ENCODE data around the gene POLK.

DNA sequence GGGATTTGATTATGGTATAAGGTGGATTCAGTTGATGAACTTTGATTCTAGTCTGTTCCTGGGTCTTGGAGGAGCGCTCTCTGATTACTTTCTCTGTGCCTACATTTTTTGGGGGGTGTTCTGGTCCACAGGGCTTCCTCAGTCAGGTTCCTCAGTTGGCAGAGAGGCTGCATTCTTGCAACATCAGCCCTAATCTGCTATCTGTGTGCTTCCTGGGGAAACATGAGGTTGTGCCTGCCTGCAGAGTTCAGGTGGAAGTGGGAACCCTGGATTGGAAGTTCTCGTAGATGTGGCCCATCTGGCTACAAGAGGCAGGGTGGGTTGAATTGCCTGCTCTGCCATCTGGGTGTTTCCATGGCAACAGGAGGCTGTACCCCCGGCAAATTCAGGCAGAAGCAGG, 24.5 kb downstream of the POLK start:
- TF ChIP-seq CTCF (conservative IDR thresholded peaks at IDR 0.05; ENCODE audit: low read length) (no peak), EZH2phosphoT487 (IDR thresholded peaks at IDR 0.05; ENCODE audit: borderline replicate concordance) (no peak)
